IMR-90 (cell line): Measurements from ENCODE around the gene FNDC5. TPM values are rescaled to one million over a fixed set of nuclear protein-coding genes. Genes with fewer than 3 reads are reported as not detected.

Experiments
- ATAC-seq: fragments of 200-7000 bp; cut with Tn5 transposase; 2 replicates; pipeline ENCODE4 v1.9.1; 2020; ENCODE audit warnings: low read depth, mild to moderate bottlenecking, moderate library complexity
- BruUV-seq: library from RNA; stranded (reverse); fragments of 400-500 nt; replicated peaks from 2 replicates; lab custom pipeline; 2021; lab: Mats Ljungman, UMichigan
- CTCF ChIA-PET: fragments of 300-600 bp; formaldehyde crosslinking; extraction: SDS; loops from one replicate; lab custom pipeline; 2021; ENCODE audit warnings: antibody characterized with exemption; lab: Yijun Ruan, JAX
- POLR2A ChIA-PET: fragments of 300-600 bp; sonication (Branson Sonifier 250); formaldehyde crosslinking; loops from one replicate; lab custom pipeline; 2022; ENCODE audit warnings: antibody characterized with exemption; ENCODE audit not compliant: unreplicated experiment; lab: Charles Lee
- DNase-seq: peaks from one replicate; pipeline ENCODE4 v3.0.0; 2013
- H2AFZ ChIP-seq: replicated peaks from 2 replicates; pipeline ENCODE3; 2013; ENCODE audit warnings: low read length, mild to moderate bottlenecking; ENCODE audit not compliant: poor library complexity
- H2AK5ac ChIP-seq: 2 replicates; pipeline ENCODE4 v1.6.1; 2013; ENCODE audit warnings: low read depth, low read length, inconsistent platforms
- H2AK9ac ChIP-seq: replicated peaks from 2 replicates; pipeline ENCODE3; 2013; ENCODE audit warnings: mild to moderate bottlenecking, low read depth, low read length, moderate library complexity; ENCODE audit not compliant: poor library complexity
- H2BK120ac ChIP-seq: 2 replicates; pipeline ENCODE4 v1.6.1; 2013; ENCODE audit warnings: low read depth, low read length, inconsistent platforms
- H2BK15ac ChIP-seq: 3 replicates; pipeline ENCODE4 v1.6.1; 2013; ENCODE audit warnings: low read depth, low read length, inconsistent platforms
- H2BK20ac ChIP-seq: 2 replicates; pipeline ENCODE4 v1.6.1; 2013; ENCODE audit warnings: low read depth, mild to moderate bottlenecking, inconsistent platforms, low read length, moderate library complexity
- H2BK5ac ChIP-seq: 2 replicates; pipeline ENCODE4 v1.6.1; 2013; ENCODE audit warnings: mild to moderate bottlenecking, low read depth, low read length, inconsistent platforms; ENCODE audit not compliant: poor library complexity, severe bottlenecking
- H3K14ac ChIP-seq: replicated peaks from 2 replicates; pipeline ENCODE4 v1.6.1; 2013; ENCODE audit warnings: low read depth, low read length, inconsistent platforms
- H3K18ac ChIP-seq: 2 replicates; pipeline ENCODE4 v1.6.1; 2013; ENCODE audit warnings: low read depth, low read length, control low read depth
- H3K23ac ChIP-seq: 2 replicates; pipeline ENCODE4 v1.6.1; 2013; ENCODE audit warnings: low read depth, low read length, inconsistent platforms
- H3K27ac ChIP-seq: 2 replicates; pipeline ENCODE4 v1.5.1; 2013; ENCODE audit warnings: mild to moderate bottlenecking, control low read depth, low read length; ENCODE audit not compliant: insufficient read depth
- H3K27me3 ChIP-seq: 2 replicates; pipeline ENCODE4 v1.6.1; 2013; ENCODE audit warnings: low read length; ENCODE audit not compliant: control insufficient read depth, insufficient read depth
- H3K36me3 ChIP-seq: 2 replicates; pipeline ENCODE4 v1.6.1; 2013; ENCODE audit warnings: low read length, mixed read lengths; ENCODE audit not compliant: control insufficient read depth, insufficient read depth
- H3K4ac ChIP-seq: 2 replicates; pipeline ENCODE4 v1.6.1; 2013; ENCODE audit warnings: low read depth, low read length, inconsistent platforms
- H3K4me1 ChIP-seq: 2 replicates; pipeline ENCODE4 v1.6.1; 2013; ENCODE audit warnings: low read length, mixed read lengths; ENCODE audit not compliant: control insufficient read depth, insufficient read depth
- H3K4me2 ChIP-seq: 2 replicates; pipeline ENCODE4 v1.6.1; 2013; ENCODE audit warnings: low read depth, mild to moderate bottlenecking, control low read depth, low read length, moderate library complexity
- H3K4me3 ChIP-seq: 2 replicates; pipeline ENCODE4 v1.5.1; 2013; ENCODE audit warnings: low read depth, mild to moderate bottlenecking, control low read depth, low read length, moderate library complexity; ENCODE audit not compliant: insufficient read depth
- H3K56ac ChIP-seq: 2 replicates; pipeline ENCODE4 v1.6.1; 2013; ENCODE audit warnings: low read length, inconsistent platforms; ENCODE audit not compliant: insufficient read depth; ENCODE audit errors: extremely low read depth
- H3K79me1 ChIP-seq, 2 experiments: 2 replicates each; pipeline ENCODE4 v1.6.1; 2013; ENCODE audit warnings: low read length in 2 of 2, inconsistent platforms in 1 of 2, low read depth in 1 of 2
- H3K9ac ChIP-seq: 2 replicates; pipeline ENCODE4 v1.6.1; 2013; ENCODE audit warnings: low read depth, low read length, control low read depth
- H3K9me1 ChIP-seq: 2 replicates; pipeline ENCODE4 v1.6.1; 2013; ENCODE audit warnings: low read length, inconsistent platforms; ENCODE audit not compliant: insufficient read depth
- H3K9me3 ChIP-seq: 2 replicates; pipeline ENCODE4 v1.6.1; 2013; ENCODE audit warnings: low read length; ENCODE audit not compliant: control insufficient read depth, insufficient read depth
- H4K20me1 ChIP-seq: 2 replicates; pipeline ENCODE4 v1.6.1; 2013; ENCODE audit warnings: low read length, inconsistent platforms; ENCODE audit not compliant: insufficient read depth
- H4K5ac ChIP-seq: 2 replicates; pipeline ENCODE4 v1.6.1; 2013; ENCODE audit warnings: mild to moderate bottlenecking, low read depth, low read length, control low read depth
- H4K8ac ChIP-seq, 2 experiments: 2 replicates each; pipeline ENCODE4 v1.6.1; 2013; ENCODE audit warnings: low read depth in 2 of 2, low read length in 2 of 2, control low read depth in 1 of 2, inconsistent platforms in 1 of 2
- H4K91ac ChIP-seq: 2 replicates; pipeline ENCODE4 v1.6.1; 2013; ENCODE audit warnings: low read depth, low read length, inconsistent platforms; ENCODE audit not compliant: insufficient read depth
- FOS ChIP-seq: fragments of 150-350 bp; IDR thresholded peaks from 2 replicates; pipeline ENCODE4 v1.6.1; 2016; ENCODE audit warnings: low read depth, low read length
- MAFK ChIP-seq: IDR thresholded peaks from 2 replicates; pipeline ENCODE4 v1.6.1; 2012; ENCODE audit warnings: low read depth, low read length, improper control_type of control experiment
- MAZ ChIP-seq: IDR thresholded peaks from 2 replicates; pipeline ENCODE4 v1.6.1; 2012; ENCODE audit warnings: low read depth, mild to moderate bottlenecking, low read length, improper control_type of control experiment, moderate library complexity, borderline replicate concordance
- WGBS, 2 experiments: methylation state at CpG; one replicate each; pipeline versions ENCODE4 v1.1.5 to v1.1.7; 2013; ENCODE audit warnings: missing lambda C conversion rate in 2 of 2; ENCODE audit not compliant: insufficient read length in 1 of 2; ENCODE audit errors: extremely low coverage in 2 of 2; 5-methylcytosine and 5-hydroxymethylcytosine counted together
- dilution Hi-C: fragments of 300-500 bp; cut with HindIII; formaldehyde crosslinking; loops from one replicate; pipeline ENCODE4 v1.14.3; 2018; ENCODE audit warnings: low sequenced_read_pairs; ENCODE audit not compliant: unreplicated experiment
- in situ Hi-C: fragments of 300-500 bp; cut with MboI; formaldehyde crosslinking; loops from 3 replicates; pipeline ENCODE4 v1.14.3; 2019; ENCODE audit warnings: low sequenced_read_pairs, inconsistent platforms, mixed read lengths
- intact Hi-C: fragments of 100-400 bp; cut with micrococcal nuclease; formaldehyde crosslinking; loops from 2 replicates; pipeline ENCODE4 v1.10.0; 2022
- polyA plus RNA-seq, 3 experiments: library from polyadenylated mRNA; depleted of rRNA; stranded (reverse); fragments of >200 nt; gene quantifications; 2 replicates each; pipeline ENCODE4 v1.2.3, GENCODE V29; 2012; ENCODE audit warnings: low replicate concordance in 1 of 3
- total RNA-seq: library from RNA; depleted of rRNA; stranded (reverse); fragments of >200 nt; gene quantifications from 2 replicates; pipeline ENCODE4 v1.2.3, GENCODE V29; 2012
- TF ChIP-seq, protein P1 (sequence below): fragments of 150-350 bp; IDR thresholded peaks from 2 replicates; pipeline ENCODE4 v1.6.1; 2017; ENCODE audit warnings: mild to moderate bottlenecking, antibody characterized with exemption, low read length, low read depth

The FNDC5 gene
- total and polyA plus RNA-seq, 2 of the 4 experiments (the other 2 are of a cell fraction) = 1.2 to 1.6 TPM

DNA sequence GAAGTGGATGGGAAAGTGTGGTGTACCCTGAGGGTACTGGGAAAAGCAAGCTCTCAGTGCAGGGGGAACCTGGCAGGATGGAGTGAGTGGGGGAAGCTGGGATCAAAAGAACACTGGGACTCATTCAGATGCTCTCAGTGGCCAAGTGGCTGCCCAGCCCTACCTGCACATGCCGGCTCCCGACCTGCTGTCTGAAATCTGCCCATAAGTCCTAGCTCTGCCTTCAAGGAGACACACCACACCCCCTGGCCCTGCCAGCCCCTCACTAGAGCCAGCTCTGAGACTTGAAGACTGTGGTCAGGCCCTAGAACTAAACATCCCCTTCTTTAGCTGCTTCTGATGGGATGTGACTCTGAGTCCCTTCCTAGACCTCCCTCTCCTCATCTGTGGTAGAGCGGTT lies 28.2 kb upstream of the FNDC5 start:
- POLR2A ChIA-PET = no interaction called here
- no CpG with 5 or more reads among the region's 3 CpGs for WGBS, 2 experiments
- no peak for DNase-seq
- H3K4me3 ChIP-seq = no peak overlapping the region
- in situ Hi-C loops (no loop called here), dilution Hi-C loops (no loop called here), intact Hi-C loops (no loop called here)
- peaks cover 5% of the 10 kb centered on the region for H3K27me3 ChIP-seq
- TF ChIP-seq MAFK = no peak
- no peak for TF ChIP-seq MAZ
- no peak for TF ChIP-seq FOS
- TF ChIP-seq, protein P1, sequence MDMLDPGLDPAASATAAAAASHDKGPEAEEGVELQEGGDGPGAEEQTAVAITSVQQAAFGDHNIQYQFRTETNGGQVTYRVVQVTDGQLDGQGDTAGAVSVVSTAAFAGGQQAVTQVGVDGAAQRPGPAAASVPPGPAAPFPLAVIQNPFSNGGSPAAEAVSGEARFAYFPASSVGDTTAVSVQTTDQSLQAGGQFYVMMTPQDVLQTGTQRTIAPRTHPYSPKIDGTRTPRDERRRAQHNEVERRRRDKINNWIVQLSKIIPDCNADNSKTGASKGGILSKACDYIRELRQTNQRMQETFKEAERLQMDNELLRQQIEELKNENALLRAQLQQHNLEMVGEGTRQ = no peak
- no peaks in the 10 kb centered on the region for H3K9me3 ChIP-seq
- peaks cover 6% of the 10 kb centered on the region; the same call in 1 of the 2 replicates for H3K9me1 ChIP-seq
- peaks cover 0 to 9% of the 10 kb centered on the region in 2 experiments; a peak in 1 of 4 replicates for H3K79me1 ChIP-seq
- no peak overlapping the region for H3K4ac ChIP-seq
- H2BK5ac ChIP-seq = no peak overlapping the region
- no peak overlapping the region for H3K14ac ChIP-seq
- no peak overlapping the region for H4K8ac ChIP-seq
- no peak overlapping the region for H3K4me2 ChIP-seq
- H3K27ac ChIP-seq = no peak overlapping the region
- no peak overlapping the region for H4K5ac ChIP-seq
- H2AFZ ChIP-seq = no peak overlapping the region
- CTCF ChIA-PET = no interaction called here
- no peaks in the 10 kb centered on the region for H4K20me1 ChIP-seq
- no peak overlapping the region for H2AK5ac ChIP-seq
- peaks cover 1% of the 10 kb centered on the region; the same call in 1 of the 2 replicates for H3K36me3 ChIP-seq
- no peak overlapping the region for H2BK15ac ChIP-seq
- H3K4me1 ChIP-seq = peaks cover 2% of the 10 kb centered on the region; the same call in 1 of the 2 replicates
- H2AK9ac ChIP-seq = no peak overlapping the region
- H3K18ac ChIP-seq = no peak overlapping the region
- H2BK120ac ChIP-seq = no peak overlapping the region
- no peak overlapping the region for H3K56ac ChIP-seq
- no peak overlapping the region for H3K9ac ChIP-seq
- H3K23ac ChIP-seq = no peak overlapping the region
- no TSS peak for BruUV-seq
- ATAC-seq = no peak
- H4K91ac ChIP-seq = no peak overlapping the region
- no peak overlapping the region for H2BK20ac ChIP-seq
